ENCODE data around the gene PLEKHA8.
"Not testable (repeated sequence)": the region's sequence is repeated elsewhere in the genome, so short reads cannot be mapped to it uniquely, and the experiment has no call there.

Gene PLEKHA8

GRCh38 chr7:30068117-30068516, 39.9 kb downstream of the PLEKHA8 start:
- no peak for DNase-seq

GRCh38 chr7:30069096-30069867, 41.1 kb downstream of the PLEKHA8 start:
- no peak for DNase-seq

GRCh38 chr7:30070052-30070451, 41.8 kb downstream of the PLEKHA8 start:
- no peak for DNase-seq

- DNase-seq: no peak
Measured at GRCh38 chr7:30072735-30073134, 44.5 kb downstream of the PLEKHA8 start.

- DNase-seq: peak; percentile 86
Measured at GRCh38 chr7:30074422-30075030, 46.3 kb downstream of the PLEKHA8 start.

- no peak for DNase-seq
Measured at GRCh38 chr7:30076411-30076810, 48.2 kb downstream of the PLEKHA8 start.

- no peak for DNase-seq
Measured at GRCh38 chr7:30078280-30078679, 50.1 kb downstream of the PLEKHA8 start.

GRCh38 chr7:30079880-30080279, 51.7 kb downstream of the PLEKHA8 start:
- no peak for DNase-seq

GRCh38 chr7:30080818-30081217, 52.6 kb downstream of the PLEKHA8 start:
- no peak for DNase-seq

GRCh38 chr7:30082686-30083085, 54.5 kb downstream of the PLEKHA8 start:
- DNase-seq: no peak

- DNase-seq: no peak
Measured at GRCh38 chr7:30083334-30083733, 55.1 kb downstream of the PLEKHA8 start.

- no peak for DNase-seq
Measured at GRCh38 chr7:30084212-30084611, 56.0 kb downstream of the PLEKHA8 start.

- DNase-seq: no peak
Measured at GRCh38 chr7:30086529-30086928, 58.3 kb downstream of the PLEKHA8 start.

GRCh38 chr7:30087371-30087770, 59.2 kb downstream of the PLEKHA8 start:
- DNase-seq: no peak

GRCh38 chr7:30088362-30088761, 60.1 kb downstream of the PLEKHA8 start:
- DNase-seq: no peak

GRCh38 chr7:30090111-30090510, 61.9 kb downstream of the PLEKHA8 start:
- DNase-seq: no peak

GRCh38 chr7:30091491-30091912, 63.3 kb downstream of the PLEKHA8 start:
- DNase-seq: no peak

GRCh38 chr7:30091987-30092386, 63.8 kb downstream of the PLEKHA8 start:
- DNase-seq: no peak

- no peak for DNase-seq
Measured at GRCh38 chr7:30093420-30093952, 65.3 kb downstream of the PLEKHA8 start.

- DNase-seq: not testable (repeated sequence)
Measured at GRCh38 chr7:30098599-30098998, 70.4 kb downstream of the PLEKHA8 start.

GRCh38 chr7:30102281-30102680, 74.1 kb downstream of the PLEKHA8 start:
- no peak for DNase-seq

GRCh38 chr7:30104157-30104556, 75.9 kb downstream of the PLEKHA8 start:
- no peak for DNase-seq

GRCh38 chr7:30112103-30112713, 84.0 kb downstream of the PLEKHA8 start:
- DNase-seq: no peak

- no peak for DNase-seq
Measured at GRCh38 chr7:30113144-30113543, 84.9 kb downstream of the PLEKHA8 start.
